H1 (cell line): ENCODE results near the gene MRPS35. TPM values are rescaled to one million over a fixed set of nuclear protein-coding genes. Genes with fewer than 3 reads are reported as not detected.

Source experiments
- CTCF ChIA-PET: fragments of 300-600 bp; sonication (Branson Sonifier 250); formaldehyde crosslinking; loops from one replicate; lab custom pipeline; 2021; ENCODE audit not compliant: partially characterized antibody; lab: Charles Lee
- POLR2A ChIA-PET: fragments of 300-600 bp; sonication (Branson Sonifier 250); formaldehyde crosslinking; loops from one replicate; lab custom pipeline; 2021; ENCODE audit warnings: inconsistent platforms; ENCODE audit not compliant: partially characterized antibody; lab: Charles Lee
- DNase-seq, 2 experiments: peaks; one replicate each; pipeline versions ENCODE4 v3.0.0 to v3.0.0-alpha.2; 2010 to 2022; ENCODE audit warnings: low spot score in 2 of 2, low read depth in 1 of 2, mixed read lengths in 1 of 2
- FAIRE-seq: peaks from 2 replicates; lab custom pipeline; 2011; peaks lifted over from hg19 to GRCh38; lab: Jason Lieb, UNC
- H2AFZ ChIP-seq: 2 replicates; pipeline ENCODE4 v1.8.1; 2012; ENCODE audit warnings: low read length, inconsistent platforms
- H2AK5ac ChIP-seq: 2 replicates; pipeline ENCODE4 v1.6.1; 2013; ENCODE audit warnings: low read depth, low read length
- H2BK120ac ChIP-seq: replicated peaks from 2 replicates; pipeline ENCODE3; 2013; ENCODE audit warnings: low read depth, low read length, inconsistent platforms
- H2BK12ac ChIP-seq: 2 replicates; pipeline ENCODE4 v1.6.1; 2013; ENCODE audit warnings: low read depth, low read length
- H2BK15ac ChIP-seq: 2 replicates; pipeline ENCODE4 v1.6.1; 2013; ENCODE audit warnings: low read length
- H2BK20ac ChIP-seq: 2 replicates; pipeline ENCODE4 v1.6.1; 2013; ENCODE audit warnings: low read length
- H2BK5ac ChIP-seq: 2 replicates; pipeline ENCODE4 v1.6.1; 2013; ENCODE audit warnings: low read depth, low read length
- H3K14ac ChIP-seq: 2 replicates; pipeline ENCODE4 v1.6.1; 2013; ENCODE audit warnings: inconsistent platforms; ENCODE audit not compliant: insufficient read length
- H3K18ac ChIP-seq: 2 replicates; pipeline ENCODE4 v1.6.1; 2013; ENCODE audit warnings: low read length; ENCODE audit errors: extremely low read depth
- H3K23ac ChIP-seq: 2 replicates; pipeline ENCODE4 v1.6.1; 2013; ENCODE audit warnings: inconsistent platforms; ENCODE audit not compliant: insufficient read length
- H3K23me2 ChIP-seq: 2 replicates; pipeline ENCODE4 v1.6.1; 2013; ENCODE audit warnings: low read depth, low read length
- H3K27ac ChIP-seq: 2 replicates; pipeline ENCODE4 v1.6.1; 2011; ENCODE audit warnings: low read depth, low read length, inconsistent platforms
- H3K27me3 ChIP-seq, 4 experiments: replicated peaks in 1 of 4; 1 replicate in 1 of 4; 2 replicates in 3 of 4; pipeline versions ENCODE4 v1.6.1 to v1.8.1; 2011 to 2013; ENCODE audit warnings: low read length in 3 of 4, mild to moderate bottlenecking in 3 of 4, inconsistent platforms in 2 of 4, mixed read lengths in 2 of 4, moderate library complexity in 1 of 4; ENCODE audit not compliant: control insufficient read depth in 3 of 4, insufficient read depth in 3 of 4; ENCODE audit errors: extremely low read depth in 1 of 4
- H3K36me3 ChIP-seq, 4 experiments: 2 replicates each; pipeline versions ENCODE4 v1.6.1 to v1.8.1; 2011 to 2013; ENCODE audit warnings: mild to moderate bottlenecking in 4 of 4, low read length in 3 of 4, moderate library complexity in 2 of 4, control low read depth in 1 of 4, inconsistent platforms in 1 of 4; ENCODE audit not compliant: insufficient read depth in 4 of 4, control insufficient read depth in 2 of 4
- H3K4ac ChIP-seq: replicated peaks from 2 replicates; pipeline ENCODE3; 2013; ENCODE audit warnings: low read length, low read depth, mixed read lengths, inconsistent platforms; ENCODE audit not compliant: insufficient read length
- H3K4me1 ChIP-seq, 4 experiments: replicated peaks in 1 of 4; 1 replicate in 1 of 4; 2 replicates in 3 of 4; pipeline versions ENCODE4 v1.6.1 to v1.8.1; 2011 to 2013; ENCODE audit warnings: low read length in 3 of 4, inconsistent platforms in 2 of 4, mixed read lengths in 1 of 4; ENCODE audit not compliant: insufficient read depth in 4 of 4, control insufficient read depth in 3 of 4
- H3K4me2 ChIP-seq, 2 experiments: 2 replicates each; pipeline versions ENCODE4 v1.6.1 to v1.8.1; 2011 to 2013; ENCODE audit warnings: low read depth in 2 of 2, low read length in 2 of 2, control low read depth in 1 of 2, inconsistent platforms in 1 of 2, mild to moderate bottlenecking in 1 of 2; ENCODE audit not compliant: insufficient read depth in 1 of 2
- H3K4me3 ChIP-seq, 4 experiments: fragments of 200-600, 300-600 bp in 1 of 4; sonication (generic), shearing (Covaris generic), sonication (Bioruptor Twin) in 1 of 4; 2 replicates each; pipeline versions ENCODE4 v1.5.1 to v1.8.1; 2011 to 2016; ENCODE audit warnings: low read length in 4 of 4, low read depth in 3 of 4, control low read depth in 2 of 4, inconsistent platforms in 2 of 4, mild to moderate bottlenecking in 2 of 4, mixed read lengths in 1 of 4, moderate library complexity in 1 of 4; ENCODE audit not compliant: insufficient read depth in 2 of 4; ENCODE audit errors: extremely low read depth in 1 of 4
- H3K56ac ChIP-seq: replicated peaks from 2 replicates; pipeline ENCODE3; 2013; ENCODE audit warnings: low read depth, mild to moderate bottlenecking, mixed read lengths, low read length, inconsistent platforms; ENCODE audit not compliant: insufficient read length
- H3K79me1 ChIP-seq: 2 replicates; pipeline ENCODE4 v1.6.1; 2013; ENCODE audit warnings: low read depth, low read length, control low read depth
- H3K79me2 ChIP-seq, 2 experiments: 2 replicates each; pipeline versions ENCODE4 v1.6.1 to v1.8.1; 2012 to 2013; ENCODE audit warnings: low read length in 2 of 2, mild to moderate bottlenecking in 2 of 2, inconsistent platforms in 1 of 2; ENCODE audit not compliant: insufficient read depth in 2 of 2, control insufficient read depth in 1 of 2
- H3K9ac ChIP-seq, 4 experiments: replicated peaks in 1 of 4; 1 replicate in 1 of 4; 2 replicates in 3 of 4; pipeline versions ENCODE4 v1.6.1 to v1.8.1; 2011 to 2013; ENCODE audit warnings: low read depth in 3 of 4, low read length in 3 of 4, control low read depth in 2 of 4, mild to moderate bottlenecking in 2 of 4, moderate library complexity in 2 of 4, inconsistent platforms in 1 of 4; ENCODE audit errors: extremely low read depth in 1 of 4
- H3K9me3 ChIP-seq, 2 experiments: 2 replicates each; pipeline versions ENCODE4 v1.6.1 to v1.8.1; 2012 to 2013; ENCODE audit warnings: mild to moderate bottlenecking in 2 of 2, moderate library complexity in 2 of 2, control low read depth in 1 of 2, inconsistent platforms in 1 of 2, low read depth in 1 of 2, low read length in 1 of 2, mixed read lengths in 1 of 2; ENCODE audit not compliant: insufficient read depth in 2 of 2
- H4K20me1 ChIP-seq, 2 experiments: replicated peaks in 1 of 2; 2 replicates each; pipeline versions ENCODE3 to v1.8.1; 2011 to 2013; ENCODE audit warnings: inconsistent platforms in 2 of 2, low read length in 2 of 2, mild to moderate bottlenecking in 1 of 2; ENCODE audit not compliant: insufficient read depth in 2 of 2, control insufficient read depth in 1 of 2
- H4K5ac ChIP-seq: 2 replicates; pipeline ENCODE4 v1.6.1; 2013; ENCODE audit warnings: low read length, low read depth, mixed read lengths, inconsistent platforms; ENCODE audit not compliant: insufficient read length
- H4K8ac ChIP-seq: 2 replicates; pipeline ENCODE4 v1.8.0; 2013; ENCODE audit warnings: mild to moderate bottlenecking, moderate library complexity, low read length, inconsistent platforms; ENCODE audit not compliant: insufficient read depth; ENCODE audit errors: extremely low read depth
- H4K91ac ChIP-seq: replicated peaks from 2 replicates; pipeline ENCODE3; 2013; ENCODE audit warnings: low read length, mixed read lengths, inconsistent platforms; ENCODE audit not compliant: insufficient read length
- BACH1 ChIP-seq: IDR thresholded peaks from 2 replicates; pipeline ENCODE4 v1.6.1; 2012; ENCODE audit warnings: low read length, improper control_type of control experiment
- BRCA1 ChIP-seq: IDR thresholded peaks from 2 replicates; pipeline ENCODE4 v1.6.1; 2012; ENCODE audit warnings: low read depth, low read length, improper control_type of control experiment
- CTBP2 ChIP-seq: IDR thresholded peaks from 2 replicates; pipeline ENCODE4 v1.7.0; 2011; ENCODE audit warnings: borderline replicate concordance, mild to moderate bottlenecking, moderate library complexity, mixed read lengths, low read length; ENCODE audit not compliant: insufficient read depth, insufficient read length
- HDAC6 ChIP-seq: IDR thresholded peaks from one replicate; pipeline ENCODE4 v1.7.1; 2012; ENCODE audit warnings: low read depth, mild to moderate bottlenecking, inconsistent platforms, low read length, moderate library complexity
- JUN ChIP-seq: IDR thresholded peaks from 2 replicates; pipeline ENCODE4 v1.6.1; 2011; ENCODE audit warnings: low read depth, mild to moderate bottlenecking, improper control_type of control experiment, low read length
- JUND ChIP-seq: IDR thresholded peaks from 2 replicates; pipeline ENCODE4 v1.6.1; 2011; ENCODE audit warnings: mild to moderate bottlenecking, improper control_type of control experiment, low read length
- KDM1A ChIP-seq: fragments of 200-600, 300-600 bp; sonication (generic); IDR thresholded peaks from 2 replicates; pipeline ENCODE4 v1.7.1; 2016; ENCODE audit warnings: mild to moderate bottlenecking, low read length, borderline replicate concordance
- KDM5A ChIP-seq: fragments of 200-600 bp; IDR thresholded peaks from 2 replicates; pipeline ENCODE4 v1.7.1; 2012; ENCODE audit warnings: mild to moderate bottlenecking, low read length, inconsistent platforms, mixed read lengths
- PHF8 ChIP-seq: fragments of 200-600 bp; sonication (generic); conservative IDR thresholded peaks from 2 replicates; pipeline ENCODE4 v1.7.1; 2012; ENCODE audit warnings: low read depth, mild to moderate bottlenecking, inconsistent platforms, low read length, moderate library complexity
- RAD21 ChIP-seq, 2 experiments: IDR thresholded peaks in 1 of 2; conservative IDR thresholded peaks in 1 of 2; 2 replicates each; pipeline ENCODE4 v1.6.1; 2011; ENCODE audit warnings: low read depth in 2 of 2, low read length in 2 of 2, improper control_type of control experiment in 1 of 2, inconsistent platforms in 1 of 2, mild to moderate bottlenecking in 1 of 2, moderate library complexity in 1 of 2
- RXRA ChIP-seq: IDR thresholded peaks from 2 replicates; pipeline ENCODE4 v1.6.1; 2011; ENCODE audit warnings: low read depth, mild to moderate bottlenecking, low read length, moderate library complexity; ENCODE audit not compliant: insufficient read depth
- SP2 ChIP-seq: IDR thresholded peaks from 2 replicates; pipeline ENCODE4 v1.6.1; 2012; ENCODE audit warnings: mild to moderate bottlenecking, low read length, inconsistent platforms
- TAF7 ChIP-seq: optimal IDR thresholded peaks from 2 replicates; pipeline ENCODE3; 2011; ENCODE audit warnings: low read depth, mild to moderate bottlenecking, inconsistent platforms, low read length, moderate library complexity, borderline replicate concordance
- TCF12 ChIP-seq: IDR thresholded peaks from 2 replicates; pipeline ENCODE4 v1.6.1; 2011; ENCODE audit warnings: low read depth, mild to moderate bottlenecking, low read length
- WGBS, 2 experiments: shearing (Covaris generic) in 1 of 2; methylation state at CpG; one replicate each; pipeline versions ENCODE4 v1.1.6 to v1.1.7; 2013 to 2015; ENCODE audit warnings: low lambda C conversion rate in 2 of 2, mixed read lengths in 2 of 2, inconsistent platforms in 1 of 2, low coverage in 1 of 2, missing lambda C conversion rate in 1 of 2; ENCODE audit not compliant: insufficient replicate concordance in 2 of 2, insufficient coverage in 1 of 2, insufficient read length in 1 of 2; ENCODE audit errors: extremely low coverage in 1 of 2, missing lambda C conversion rate in 1 of 2; 5-methylcytosine and 5-hydroxymethylcytosine counted together
- polyA plus RNA-seq, 7 experiments: library from polyadenylated mRNA; depleted of rRNA in 3 of 7; stranded (reverse) in 5 of 7; unstranded in 2 of 7; fragments of >200 nt in 5 of 7; fragments of 200-250 nt in 2 of 7; gene quantifications; 1 replicate in 5 of 7; 2 replicates in 1 of 7; 4 replicates in 1 of 7; pipeline versions ENCODE4 v1.2.1 to v1.2.3, GENCODE V29; 2011 to 2013; ENCODE audit warnings: missing spikeins in 2 of 7, mixed read lengths in 2 of 7
- total RNA-seq: library from RNA; stranded (reverse); fragmentation: NEBNext Ultra II Directional; extraction: Animal tissue kit (Norgen Biotek cat#: 25700); gene quantifications from 2 replicates; pipeline ENCODE4 v1.2.1, GENCODE V29; 2021

The MRPS35 gene
- total and polyA plus RNA-seq, 2 of the 8 experiments (the other 6 are each of a cell fraction or from before 2014, with no cell fraction given), result 26.8 to 47.9 TPM

DNA sequence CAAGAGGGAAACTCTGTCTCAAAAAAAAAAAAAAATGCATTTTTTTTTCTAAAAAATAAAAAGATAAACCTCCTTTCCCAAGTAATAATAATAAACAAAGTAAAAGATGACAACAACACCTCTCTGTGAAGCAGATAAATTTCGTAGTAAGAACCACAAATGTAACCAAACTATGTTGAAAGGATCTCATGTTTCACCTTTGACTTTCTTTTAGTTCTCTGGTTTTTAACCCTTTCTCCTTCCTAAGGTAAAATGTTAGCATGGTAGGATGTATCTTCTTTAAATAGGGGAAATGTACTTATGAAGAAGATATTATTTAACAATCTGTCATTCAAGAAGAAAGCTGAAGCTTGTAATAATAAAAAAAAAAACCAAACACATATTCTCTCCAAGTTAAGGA is 67.6 kb downstream of the MRPS35 start:
- H3K79me1 ChIP-seq, result no peaks in the 10 kb centered on the region
- H2BK120ac ChIP-seq, result no peak overlapping the region
- H4K8ac ChIP-seq, result no peak overlapping the region
- H4K91ac ChIP-seq, result no peak overlapping the region
- ChIA-PET CTCF (interaction anchor here (1.3 kb wide), 2 partner anchors 43 to 45 kb away, joined by 3 to 4 read pairs; no protein-coding TSS in a partner anchor), POLR2A (interaction anchor here (3.0 kb wide), 1 partner anchor 11 kb away, joined by 18 read pairs; no protein-coding TSS in a partner anchor)
- no peak overlapping the region for H3K14ac ChIP-seq
- H3K23me2 ChIP-seq, result peaks cover 11% of the 10 kb centered on the region
- H2AK5ac ChIP-seq, result no peak overlapping the region
- no peak overlapping the region for H2BK12ac ChIP-seq
- FAIRE-seq (no peak), DNase-seq (no peak)
- H3K79me2 ChIP-seq, result peaks cover 0 to 26% of the 10 kb centered on the region in 2 experiments; a peak in 2 of 4 replicates
- no peak overlapping the region for H2BK15ac ChIP-seq
- no peak overlapping the region for H3K4me3 ChIP-seq
- no peak overlapping the region for H4K5ac ChIP-seq
- H3K9me3 ChIP-seq, result no peaks in the 10 kb centered on the region
- H3K18ac ChIP-seq, result no peak overlapping the region
- H3K9ac ChIP-seq, result no peak overlapping the region
- no peaks in the 10 kb centered on the region; a peak in 1 of 8 replicates for H3K36me3 ChIP-seq
- no peak overlapping the region for H3K4ac ChIP-seq
- no peak overlapping the region for H2AFZ ChIP-seq
- H3K56ac ChIP-seq, result no peak overlapping the region
- H3K4me1 ChIP-seq, result peaks cover 0 to 16% (median 11%) of the 10 kb centered on the region in 4 experiments; a peak in 6 of 7 replicates
- H3K23ac ChIP-seq, result no peak overlapping the region
- H4K20me1 ChIP-seq, result no peaks in the 10 kb centered on the region
- 57% methylated on average over 1 of the region's 1 CpG; no CpG with 5 or more reads in 1 of the 2 experiments for WGBS, 2 experiments
- no peak overlapping the region for H2BK5ac ChIP-seq
- H3K27me3 ChIP-seq, result no peaks in the 10 kb centered on the region
- H2BK20ac ChIP-seq, result no peak overlapping the region
- H3K4me2 ChIP-seq, result no peak overlapping the region
- H3K27ac ChIP-seq, result no peak overlapping the region
- no peak for TF ChIP-seq HDAC6
- no peak for TF ChIP-seq JUND
- TF ChIP-seq PHF8, result no peak
- TF ChIP-seq KDM5A, result no peak
- no peak for TF ChIP-seq RAD21 (IDR thresholded peaks at IDR 0.05 in 1 of 2, conservative IDR thresholded peaks at IDR 0.05 in 1 of 2; ENCODE audit: low read depth in 2 of 2, low read length in 2 of 2)
- TF ChIP-seq SP2, result no peak
- no peak for TF ChIP-seq JUN
- TF ChIP-seq BRCA1, result no peak
- TF ChIP-seq TAF7, result no peak
- TF ChIP-seq TCF12, result no peak
- TF ChIP-seq RXRA, result no peak
- no peak for TF ChIP-seq KDM1A
- no peak for TF ChIP-seq CTBP2
- no peak for TF ChIP-seq BACH1
